Psoas muscle (tissue), 8 donors: ENCODE results near the gene FLNB. TPM values are rescaled to one million over a fixed set of nuclear protein-coding genes. Genes with fewer than 3 reads are reported as not detected.

Experiments used
- ATAC-seq, 4 donors: fragments of 200-7000 bp; cut with Tn5 transposase; one replicate each; pipeline ENCODE4 v1.9.1; 2020; ENCODE audit warnings: moderate library complexity in 3 of 4, mild to moderate bottlenecking in 2 of 4
- DNase-seq, 2 donors: peaks; one replicate each; pipeline ENCODE4 v3.0.0-alpha.2; 2020
- H3K27ac ChIP-seq: fragments of 200-600 bp; one replicate; pipeline ENCODE4 v1.8.0; 2022
- H3K27me3 ChIP-seq, 3 donors: fragments of 200-600 bp in 1 of 3; one replicate each; pipeline versions ENCODE4 v1.6.1 to v1.8.0; 2013 to 2022; ENCODE audit warnings: low read length in 2 of 3, mild to moderate bottlenecking in 2 of 3, moderate library complexity in 1 of 3; ENCODE audit not compliant: insufficient read depth in 3 of 3
- H3K36me3 ChIP-seq, 2 donors: fragments of 200-600 bp in 1 of 2; one replicate each; pipeline versions ENCODE4 v1.6.1 to v1.8.0; 2013 to 2022; ENCODE audit warnings: low read depth in 1 of 2, mild to moderate bottlenecking in 1 of 2, moderate library complexity in 1 of 2; ENCODE audit not compliant: insufficient read depth in 1 of 2
- H3K4me1 ChIP-seq: fragments of 200-600 bp; one replicate; pipeline ENCODE4 v1.8.0; 2022
- H3K4me3 ChIP-seq: fragments of 200-600 bp; one replicate; pipeline ENCODE4 v1.8.0; 2022; ENCODE audit warnings: mild to moderate bottlenecking
- H3K9me3 ChIP-seq: fragments of 200-600 bp; one replicate; pipeline ENCODE4 v1.8.0; 2022
- WGBS, 3 donors: extraction: QIAGEN DNeasy Blood & Tissue Kit; methylation state at CpG; one replicate each; pipeline versions ENCODE4 v1.1.6 to v1.1.7; 2013; 5-methylcytosine and 5-hydroxymethylcytosine counted together
- intact Hi-C, 2 donors: fragments of 100-400 bp; cut with DNase I; formaldehyde crosslinking; loops; one replicate each; pipeline versions ENCODE4 v1.11.0 to v1.14.2; 2022
- polyA plus RNA-seq, 3 donors: library from polyadenylated mRNA; stranded (reverse); fragments of 200-250 nt; gene quantifications; one replicate each; pipeline ENCODE4 v1.2.3, GENCODE V29; 2013
- total RNA-seq, 4 donors: library from RNA; stranded (reverse); fragmentation: NEBNext Ultra II Directional in 2 of 4; extraction: Animal tissue kit (Norgen Biotek cat#: 25700) in 2 of 4; gene quantifications; one replicate each; pipeline versions ENCODE4 v1.2.1 to v1.2.4, GENCODE V29; 2021 to 2023
- TF ChIP-seq, protein P1 (sequence below): fragments of 200-600 bp; IDR thresholded peaks from one replicate; pipeline ENCODE4 v1.8.0; 2022; ENCODE audit warnings: antibody characterized with exemption
- donor health status: healthy with polysubstance abuse.
- donor health status: DM: no; HTN: no; CAD: no; lungs with moderate emphysema.
- donor health status: Bipolar disorder and iron deficiency.
- donor health status: healthy.
- donor health status: DM: yes; HTN: yes; CAD: no.
- donor health status: DM: no; HTN: no; CAD: no.
- donor health status: DM: no; HTN: no; CAD: no.
- donor health status: DM: yes; HTN: yes; CAD: no.

The FLNB gene
- total and polyA plus RNA-seq, 7 donors: 6.4 to 17.9 (median 14.7) TPM

DNA sequence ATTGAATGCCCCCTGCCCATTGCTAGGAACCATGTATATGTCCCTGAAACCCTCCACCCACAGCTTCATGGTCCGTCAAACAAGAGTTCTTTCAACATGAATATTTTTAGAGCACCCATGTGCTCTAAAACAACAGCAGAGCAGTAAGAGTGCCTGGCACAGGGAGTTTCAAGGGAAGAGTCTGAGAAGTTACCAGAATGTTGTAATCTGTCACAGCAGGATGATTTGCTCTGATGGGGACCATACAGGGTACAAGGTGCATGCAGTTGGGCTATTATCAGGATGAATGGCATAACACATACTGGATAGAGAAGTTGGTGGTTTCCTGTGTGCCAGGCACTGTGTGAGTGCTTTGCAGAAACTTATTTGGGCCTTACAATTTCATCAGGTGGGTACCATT lies 27.8 kb upstream of the FLNB start:
- ATAC-seq: no peak
- H3K4me1 ChIP-seq: no peaks in the 10 kb centered on the region
- H3K27ac ChIP-seq: no peak overlapping the region
- H3K4me3 ChIP-seq: no peak overlapping the region
- intact Hi-C loops: no loop called here
- TF ChIP-seq, protein P1, sequence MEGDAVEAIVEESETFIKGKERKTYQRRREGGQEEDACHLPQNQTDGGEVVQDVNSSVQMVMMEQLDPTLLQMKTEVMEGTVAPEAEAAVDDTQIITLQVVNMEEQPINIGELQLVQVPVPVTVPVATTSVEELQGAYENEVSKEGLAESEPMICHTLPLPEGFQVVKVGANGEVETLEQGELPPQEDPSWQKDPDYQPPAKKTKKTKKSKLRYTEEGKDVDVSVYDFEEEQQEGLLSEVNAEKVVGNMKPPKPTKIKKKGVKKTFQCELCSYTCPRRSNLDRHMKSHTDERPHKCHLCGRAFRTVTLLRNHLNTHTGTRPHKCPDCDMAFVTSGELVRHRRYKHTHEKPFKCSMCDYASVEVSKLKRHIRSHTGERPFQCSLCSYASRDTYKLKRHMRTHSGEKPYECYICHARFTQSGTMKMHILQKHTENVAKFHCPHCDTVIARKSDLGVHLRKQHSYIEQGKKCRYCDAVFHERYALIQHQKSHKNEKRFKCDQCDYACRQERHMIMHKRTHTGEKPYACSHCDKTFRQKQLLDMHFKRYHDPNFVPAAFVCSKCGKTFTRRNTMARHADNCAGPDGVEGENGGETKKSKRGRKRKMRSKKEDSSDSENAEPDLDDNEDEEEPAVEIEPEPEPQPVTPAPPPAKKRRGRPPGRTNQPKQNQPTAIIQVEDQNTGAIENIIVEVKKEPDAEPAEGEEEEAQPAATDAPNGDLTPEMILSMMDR: no peak
- DNase-seq: no peak
- 63 to 88% (median 83%) methylated on average over 1 of the region's 1 CpG for WGBS, 3 donors
- H3K27me3 ChIP-seq: no peaks in the 10 kb centered on the region
- no peaks in the 10 kb centered on the region for H3K9me3 ChIP-seq
- no peaks in the 10 kb centered on the region for H3K36me3 ChIP-seq

DNA sequence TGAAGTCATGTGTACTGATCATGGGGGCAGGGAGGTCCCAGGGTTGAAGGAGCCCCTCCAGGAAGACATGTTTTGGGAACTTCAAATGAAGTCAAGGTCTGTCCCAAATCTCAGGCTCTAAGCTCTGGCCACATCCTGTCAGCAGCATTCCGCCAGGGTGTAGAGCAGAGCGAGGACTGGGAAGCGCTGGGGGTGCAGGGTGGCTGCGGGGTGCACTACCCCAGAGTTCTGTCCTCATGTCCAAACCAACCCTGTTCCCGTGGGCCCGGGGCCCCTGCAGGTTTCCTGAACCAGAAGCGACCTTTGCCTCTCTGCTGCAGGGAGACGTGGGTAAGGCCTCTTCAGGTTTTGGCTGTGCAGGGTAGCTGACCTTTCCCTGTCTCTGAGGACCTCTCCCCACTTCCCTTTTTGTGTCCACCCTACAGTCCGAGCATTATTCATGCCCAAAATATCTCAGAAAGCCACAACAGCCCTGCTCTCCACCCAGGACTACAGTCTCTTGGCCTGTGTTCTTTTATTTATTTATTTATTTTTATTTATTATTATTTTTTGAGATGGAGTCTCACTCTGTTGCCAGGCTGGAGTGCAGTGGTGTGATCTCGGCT lies 26.6 kb upstream of the FLNB start:
- no peaks in the 10 kb centered on the region for H3K4me1 ChIP-seq
- no peaks in the 10 kb centered on the region for H3K36me3 ChIP-seq
- 84 to 88% (median 86%) methylated on average over 10 of the region's 10 CpGs for WGBS, 3 donors

DNA sequence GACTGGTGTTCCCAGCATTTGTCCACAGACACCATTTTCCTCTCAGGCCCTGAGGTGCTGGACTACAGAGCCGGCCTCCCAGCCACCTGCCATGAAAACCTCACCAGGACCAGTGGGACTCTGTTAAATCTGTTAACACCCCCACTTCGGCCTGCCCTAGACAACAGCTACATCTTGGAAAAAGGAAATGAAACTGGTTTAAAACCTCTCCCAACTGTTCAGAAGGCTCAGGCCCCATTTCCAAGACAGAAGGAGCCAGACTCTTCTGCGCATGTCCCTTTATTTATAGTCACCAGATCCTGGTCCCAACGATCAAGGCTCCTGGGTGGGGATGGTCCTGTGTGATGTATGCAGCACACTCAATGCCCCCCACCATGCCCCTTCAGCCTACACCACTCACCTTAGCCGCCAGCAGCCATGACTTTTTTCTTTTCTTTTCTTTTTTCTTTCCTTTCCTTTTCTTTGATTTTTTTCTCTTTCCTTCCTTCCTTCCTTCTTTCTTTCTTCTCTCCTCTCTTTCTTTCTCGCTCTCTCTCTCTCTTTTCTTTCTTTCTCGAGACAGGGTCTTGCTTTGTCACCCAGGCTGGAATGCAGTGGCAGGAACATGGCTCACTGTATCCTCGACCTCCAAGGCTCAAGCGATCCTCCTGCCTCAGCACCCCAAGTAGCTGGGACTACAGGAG lies 25.5 kb upstream of the FLNB start:
- TF ChIP-seq, protein P1: no peak
- no peak overlapping the region for H3K27ac ChIP-seq
- DNase-seq: no peak
- no peaks in the 10 kb centered on the region for H3K9me3 ChIP-seq
- 89 to 95% (median 90%) methylated on average over 9 of the region's 9 CpGs for WGBS, 3 donors
- intact Hi-C loops: no loop called here
- ATAC-seq: no peak
- no peak overlapping the region for H3K4me3 ChIP-seq
- no peaks in the 10 kb centered on the region for H3K4me1 ChIP-seq
- no peaks in the 10 kb centered on the region for H3K27me3 ChIP-seq
- H3K36me3 ChIP-seq: no peaks in the 10 kb centered on the region

More for the DNA sequence above, 26.6 kb upstream of the FLNB start:
- TF ChIP-seq, protein P1: no peak
- H3K27me3 ChIP-seq: no peaks in the 10 kb centered on the region
- intact Hi-C loops: no loop called here
- H3K9me3 ChIP-seq: no peaks in the 10 kb centered on the region
- ATAC-seq: no peak
- H3K27ac ChIP-seq: no peak overlapping the region
- H3K4me3 ChIP-seq: no peak overlapping the region
- DNase-seq: no peak

DNA sequence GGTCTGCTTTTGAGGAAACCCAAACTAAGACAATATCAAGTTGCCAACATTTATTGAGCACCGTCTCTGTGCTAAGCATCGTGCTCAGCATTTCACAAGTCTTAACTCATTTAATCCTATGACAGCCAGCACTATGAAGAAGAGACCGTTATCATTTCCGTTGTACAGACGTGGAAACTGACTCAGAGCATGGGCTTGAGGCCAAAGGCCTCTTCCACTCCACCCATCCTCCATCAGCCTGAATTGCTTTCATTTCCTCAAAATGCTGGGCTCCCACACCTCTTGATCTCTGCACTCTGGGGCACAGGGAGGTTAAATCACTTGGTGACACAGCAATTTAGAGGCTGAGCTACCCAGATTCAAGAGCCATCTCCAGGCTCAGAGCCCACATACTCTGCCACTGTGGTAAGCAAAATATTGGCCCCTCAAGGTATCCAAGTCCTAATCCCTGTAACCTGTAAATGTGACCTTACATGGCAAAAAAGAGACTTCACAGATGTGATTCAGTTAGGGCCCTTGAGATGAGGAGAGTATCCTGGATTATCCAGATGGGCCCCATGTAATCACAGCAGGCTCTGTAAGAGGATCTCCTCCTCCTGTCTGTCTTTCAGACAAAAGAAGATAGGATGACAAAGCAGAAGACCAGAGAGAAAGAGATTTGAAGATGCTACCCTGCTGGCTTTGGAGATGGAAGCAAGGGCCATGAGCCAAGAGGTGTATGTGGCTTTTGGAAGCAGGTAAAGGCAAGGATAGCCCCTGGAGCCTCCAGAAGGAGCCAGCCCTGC lies 24.3 kb upstream of the FLNB start:
- no peaks in the 10 kb centered on the region for H3K9me3 ChIP-seq
- intact Hi-C loops: no loop called here
- H3K4me1 ChIP-seq: no peaks in the 10 kb centered on the region
- DNase-seq (peak; percentile 70 to 72), ATAC-seq (peak; percentile 55 to 72 (median 72))
- 21 to 29% (median 27%) methylated on average over 5 of the region's 5 CpGs for WGBS, 3 donors
- TF ChIP-seq, protein P1: no peak
- no peaks in the 10 kb centered on the region for H3K36me3 ChIP-seq
- H3K27me3 ChIP-seq: no peaks in the 10 kb centered on the region
- no peak overlapping the region for H3K4me3 ChIP-seq
- no peak overlapping the region for H3K27ac ChIP-seq
